ENCODE data around the gene HVCN1. TPM values are rescaled to one million over a fixed set of nuclear protein-coding genes. Genes with fewer than 3 reads are reported as not detected.

HVCN1 gene
- total RNA-seq, 1 donor = 2.9 TPM

DNA sequence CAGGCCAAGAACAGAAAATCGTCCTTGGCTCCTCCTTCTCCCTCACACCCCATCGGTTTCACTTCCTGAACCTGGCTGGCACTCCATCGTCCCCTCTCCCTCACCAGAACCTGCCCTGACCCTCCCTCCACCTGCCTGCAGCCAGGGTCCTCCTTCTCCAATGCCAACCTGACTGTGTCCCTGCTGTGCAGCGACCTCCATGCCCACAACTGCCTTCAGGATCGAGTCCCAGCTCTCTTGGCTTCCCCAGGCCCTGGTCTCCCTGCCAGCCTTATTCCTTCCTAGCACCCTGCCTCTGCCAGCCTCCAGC is 19.8 kb downstream of the HVCN1 start:
- no peak for DNase-seq (ENCODE audit: insufficient read length, low spot score, missing footprints)
- Histone ChIP-seq H3K79me2 (ENCODE audit: insufficient read depth, low read length) (no peaks in the 10 kb centered on the region), H3K9me3 (ENCODE audit: low read depth, low read length) (no peaks in the 10 kb centered on the region), H4K20me1 (ENCODE audit: insufficient read depth, low read length) (no peaks in the 10 kb centered on the region), H3K27me3 (ENCODE audit: insufficient read depth, low read length) (no peaks in the 10 kb centered on the region), H3K36me3 (ENCODE audit: insufficient read depth, low read length) (no peaks in the 10 kb centered on the region), H3K4me2 (ENCODE audit: insufficient read depth, low read length) (no peak overlapping the region), H3K4me3 (ENCODE audit: insufficient read depth, low read length) (no peak overlapping the region), H3K4me1 (ENCODE audit: insufficient read depth, low read length) (no peaks in the 10 kb centered on the region), H3K27ac (ENCODE audit: low read depth, low read length) (no peak overlapping the region), H2AFZ (ENCODE audit: low read length) (no peak overlapping the region)
- no peak for TF ChIP-seq CTCF (IDR thresholded peaks at IDR 0.05; ENCODE audit: extremely low read depth, low read depth, low read length)

- no peaks in the 10 kb centered on the region for H3K27me3 ChIP-seq (ENCODE audit: insufficient read depth, low read length)
- H4K20me1 ChIP-seq (ENCODE audit: insufficient read depth, low read length) = no peaks in the 10 kb centered on the region
- no peaks in the 10 kb centered on the region for H3K36me3 ChIP-seq (ENCODE audit: insufficient read depth, low read length)
- H2AFZ ChIP-seq (ENCODE audit: low read length) = no peak overlapping the region
- no peak for TF ChIP-seq CTCF (IDR thresholded peaks at IDR 0.05; ENCODE audit: extremely low read depth, low read depth, low read length)
- H3K4me2 ChIP-seq (ENCODE audit: insufficient read depth, low read length) = no peak overlapping the region
- no peak overlapping the region for H3K27ac ChIP-seq (ENCODE audit: low read depth, low read length)
- no peak for DNase-seq (ENCODE audit: insufficient read length, low spot score, missing footprints)
- no peak overlapping the region for H3K4me3 ChIP-seq (ENCODE audit: insufficient read depth, low read length)
- H3K4me1 ChIP-seq (ENCODE audit: insufficient read depth, low read length) = no peaks in the 10 kb centered on the region
- no peaks in the 10 kb centered on the region for H3K9me3 ChIP-seq (ENCODE audit: low read depth, low read length)
- H3K79me2 ChIP-seq (ENCODE audit: insufficient read depth, low read length) = no peaks in the 10 kb centered on the region
These were observed 20.3 kb downstream of the HVCN1 start for GRCh38 chr12:110668480-110669192.

DNA sequence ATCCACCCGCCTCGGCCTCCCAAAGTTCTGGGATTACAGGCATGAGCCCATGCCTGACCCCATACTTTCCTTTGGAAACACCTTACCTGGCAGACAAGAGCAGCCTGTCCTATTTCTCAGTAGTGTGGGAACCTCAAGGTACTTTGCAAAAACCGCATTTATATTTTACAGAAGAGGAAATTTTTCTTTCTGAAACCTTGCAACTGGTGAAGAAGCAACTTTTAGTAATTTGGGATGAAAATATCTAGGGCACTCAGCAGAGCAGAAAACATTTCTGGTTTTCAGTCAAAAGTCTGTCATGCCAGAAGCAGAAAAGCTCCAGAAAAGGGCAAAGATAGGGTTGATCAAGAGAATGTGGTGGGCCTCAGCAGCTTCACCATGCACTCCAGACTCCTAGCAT is 21.2 kb downstream of the HVCN1 start:
- Histone ChIP-seq H3K27me3 (ENCODE audit: insufficient read depth, low read length) (no peaks in the 10 kb centered on the region), H3K4me1 (ENCODE audit: insufficient read depth, low read length) (no peaks in the 10 kb centered on the region), H3K27ac (ENCODE audit: low read depth, low read length) (no peak overlapping the region), H3K36me3 (ENCODE audit: insufficient read depth, low read length) (no peaks in the 10 kb centered on the region), H3K79me2 (ENCODE audit: insufficient read depth, low read length) (no peaks in the 10 kb centered on the region), H2AFZ (ENCODE audit: low read length) (no peak overlapping the region), H3K4me2 (ENCODE audit: insufficient read depth, low read length) (no peak overlapping the region), H3K9me3 (ENCODE audit: low read depth, low read length) (no peaks in the 10 kb centered on the region), H4K20me1 (ENCODE audit: insufficient read depth, low read length) (no peaks in the 10 kb centered on the region), H3K4me3 (ENCODE audit: insufficient read depth, low read length) (no peak overlapping the region)
- DNase-seq (ENCODE audit: insufficient read length, low spot score, missing footprints) = no peak
- no peak for TF ChIP-seq CTCF (IDR thresholded peaks at IDR 0.05; ENCODE audit: extremely low read depth, low read depth, low read length)

DNA sequence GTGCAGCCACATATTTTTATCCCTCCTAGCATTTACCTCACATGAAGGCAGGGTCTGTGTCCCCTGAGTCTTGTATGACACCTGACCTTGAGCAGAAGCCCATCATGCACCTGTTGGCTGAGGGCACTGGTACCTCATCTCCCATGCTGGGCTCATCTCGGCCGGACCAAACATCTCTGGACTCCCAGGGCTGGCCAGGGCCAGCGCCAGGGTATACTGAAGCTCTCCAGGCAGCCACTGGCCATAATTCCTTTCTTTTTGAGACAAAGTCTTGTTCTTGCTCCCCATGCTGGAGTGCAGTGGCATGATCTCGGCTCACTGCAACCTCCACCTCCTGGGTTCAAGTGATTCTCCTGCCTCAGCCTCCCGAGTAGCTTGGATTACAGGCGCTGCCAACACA is 22.0 kb downstream of the HVCN1 start:
- no peaks in the 10 kb centered on the region for H4K20me1 ChIP-seq (ENCODE audit: insufficient read depth, low read length)
- H3K4me1 ChIP-seq (ENCODE audit: insufficient read depth, low read length) = no peaks in the 10 kb centered on the region
- H3K4me2 ChIP-seq (ENCODE audit: insufficient read depth, low read length) = no peak overlapping the region
- no peaks in the 10 kb centered on the region for H3K36me3 ChIP-seq (ENCODE audit: insufficient read depth, low read length)
- TF ChIP-seq CTCF (IDR thresholded peaks at IDR 0.05; ENCODE audit: extremely low read depth, low read depth, low read length) = no peak
- H3K79me2 ChIP-seq (ENCODE audit: insufficient read depth, low read length) = no peaks in the 10 kb centered on the region
- H3K27ac ChIP-seq (ENCODE audit: low read depth, low read length) = no peak overlapping the region
- H3K4me3 ChIP-seq (ENCODE audit: insufficient read depth, low read length) = no peak overlapping the region
- H3K9me3 ChIP-seq (ENCODE audit: low read depth, low read length) = no peaks in the 10 kb centered on the region
- no peaks in the 10 kb centered on the region for H3K27me3 ChIP-seq (ENCODE audit: insufficient read depth, low read length)
- no peak overlapping the region for H2AFZ ChIP-seq (ENCODE audit: low read length)
- no peak for DNase-seq (ENCODE audit: insufficient read length, low spot score, missing footprints)
